Gastrocnemius medialis (tissue), 4 donors: ENCODE measurements around the gene ARHGAP8.

ENCODE experiments used
- POLR2A ChIP-seq, 2 donors: fragments of 450-650 bp; IDR thresholded peaks; one replicate each; pipeline ENCODE4 v1.6.1; 2017; ENCODE audit warnings: antibody characterized with exemption in 2 of 2, mild to moderate bottlenecking in 2 of 2, moderate library complexity in 2 of 2
- TF ChIP-seq, protein P1 (sequence below), 5 experiments: fragments of 450-650 bp in 3 of 5; fragments of 200-600 bp in 2 of 5; sonication (generic) in 2 of 5; IDR thresholded peaks in 4 of 5; conservative IDR thresholded peaks in 1 of 5; 1 replicate in 4 of 5; 2 replicates in 1 of 5; pipeline ENCODE4 v1.5.1; 2016 to 2019; ENCODE audit warnings: antibody characterized with exemption in 5 of 5, mild to moderate bottlenecking in 3 of 5, moderate library complexity in 3 of 5

GRCh38 chr22:44764974-44765373 is 12.6 kb downstream of the ARHGAP8 start:
- TF ChIP-seq POLR2A (IDR thresholded peaks at IDR 0.05): no peak
- TF ChIP-seq, protein P1, sequence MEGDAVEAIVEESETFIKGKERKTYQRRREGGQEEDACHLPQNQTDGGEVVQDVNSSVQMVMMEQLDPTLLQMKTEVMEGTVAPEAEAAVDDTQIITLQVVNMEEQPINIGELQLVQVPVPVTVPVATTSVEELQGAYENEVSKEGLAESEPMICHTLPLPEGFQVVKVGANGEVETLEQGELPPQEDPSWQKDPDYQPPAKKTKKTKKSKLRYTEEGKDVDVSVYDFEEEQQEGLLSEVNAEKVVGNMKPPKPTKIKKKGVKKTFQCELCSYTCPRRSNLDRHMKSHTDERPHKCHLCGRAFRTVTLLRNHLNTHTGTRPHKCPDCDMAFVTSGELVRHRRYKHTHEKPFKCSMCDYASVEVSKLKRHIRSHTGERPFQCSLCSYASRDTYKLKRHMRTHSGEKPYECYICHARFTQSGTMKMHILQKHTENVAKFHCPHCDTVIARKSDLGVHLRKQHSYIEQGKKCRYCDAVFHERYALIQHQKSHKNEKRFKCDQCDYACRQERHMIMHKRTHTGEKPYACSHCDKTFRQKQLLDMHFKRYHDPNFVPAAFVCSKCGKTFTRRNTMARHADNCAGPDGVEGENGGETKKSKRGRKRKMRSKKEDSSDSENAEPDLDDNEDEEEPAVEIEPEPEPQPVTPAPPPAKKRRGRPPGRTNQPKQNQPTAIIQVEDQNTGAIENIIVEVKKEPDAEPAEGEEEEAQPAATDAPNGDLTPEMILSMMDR (IDR thresholded peaks at IDR 0.05 in 4 of 5, conservative IDR thresholded peaks at IDR 0.05 in 1 of 5): no peak
